D721Med (cell line): Measurements from ENCODE around the gene SLC9A9.

Experiments used
- DNase-seq: peaks from one replicate; pipeline ENCODE4 v3.0.0; 2011; ENCODE audit warnings: low spot score; ENCODE audit not compliant: insufficient read length
- FAIRE-seq: peaks from 2 replicates; lab custom pipeline; 2011; peaks lifted over from hg19 to GRCh38; lab: Jason Lieb, UNC
- TF ChIP-seq, protein P1 (sequence below): IDR thresholded peaks from 2 replicates; pipeline ENCODE4 v1.5.1; 2012; ENCODE audit warnings: mild to moderate bottlenecking, control low read depth; ENCODE audit not compliant: insufficient read depth; ENCODE audit errors: missing control alignments

Gene SLC9A9

DNA sequence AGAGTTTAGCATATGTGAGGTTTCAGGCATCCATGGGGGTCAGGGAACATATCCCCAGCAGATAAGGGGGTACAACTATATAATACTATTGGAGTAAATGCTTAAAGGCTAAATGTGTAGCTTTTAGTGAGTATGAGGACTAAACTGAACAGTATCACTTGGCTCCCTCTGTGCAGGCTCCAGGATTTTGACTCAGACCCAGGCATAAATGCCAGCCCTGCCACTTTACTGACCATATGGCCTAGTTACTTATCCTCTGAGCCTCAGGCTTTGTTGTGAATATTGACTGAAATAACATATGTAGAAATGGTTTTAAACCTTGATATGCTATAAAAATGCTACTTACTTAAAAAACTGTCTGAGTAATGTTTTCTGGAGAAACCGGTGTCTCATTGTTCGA, 577.1 kb downstream of the SLC9A9 start:
- FAIRE-seq, result no peak
- no peak for DNase-seq
- TF ChIP-seq, protein P1, sequence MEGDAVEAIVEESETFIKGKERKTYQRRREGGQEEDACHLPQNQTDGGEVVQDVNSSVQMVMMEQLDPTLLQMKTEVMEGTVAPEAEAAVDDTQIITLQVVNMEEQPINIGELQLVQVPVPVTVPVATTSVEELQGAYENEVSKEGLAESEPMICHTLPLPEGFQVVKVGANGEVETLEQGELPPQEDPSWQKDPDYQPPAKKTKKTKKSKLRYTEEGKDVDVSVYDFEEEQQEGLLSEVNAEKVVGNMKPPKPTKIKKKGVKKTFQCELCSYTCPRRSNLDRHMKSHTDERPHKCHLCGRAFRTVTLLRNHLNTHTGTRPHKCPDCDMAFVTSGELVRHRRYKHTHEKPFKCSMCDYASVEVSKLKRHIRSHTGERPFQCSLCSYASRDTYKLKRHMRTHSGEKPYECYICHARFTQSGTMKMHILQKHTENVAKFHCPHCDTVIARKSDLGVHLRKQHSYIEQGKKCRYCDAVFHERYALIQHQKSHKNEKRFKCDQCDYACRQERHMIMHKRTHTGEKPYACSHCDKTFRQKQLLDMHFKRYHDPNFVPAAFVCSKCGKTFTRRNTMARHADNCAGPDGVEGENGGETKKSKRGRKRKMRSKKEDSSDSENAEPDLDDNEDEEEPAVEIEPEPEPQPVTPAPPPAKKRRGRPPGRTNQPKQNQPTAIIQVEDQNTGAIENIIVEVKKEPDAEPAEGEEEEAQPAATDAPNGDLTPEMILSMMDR, result no peak

- FAIRE-seq (no peak), DNase-seq (no peak)
- TF ChIP-seq, protein P1, result no peak
Measured at GRCh38 chr3:143269741-143270140, 578.5 kb downstream of the SLC9A9 start.

DNA sequence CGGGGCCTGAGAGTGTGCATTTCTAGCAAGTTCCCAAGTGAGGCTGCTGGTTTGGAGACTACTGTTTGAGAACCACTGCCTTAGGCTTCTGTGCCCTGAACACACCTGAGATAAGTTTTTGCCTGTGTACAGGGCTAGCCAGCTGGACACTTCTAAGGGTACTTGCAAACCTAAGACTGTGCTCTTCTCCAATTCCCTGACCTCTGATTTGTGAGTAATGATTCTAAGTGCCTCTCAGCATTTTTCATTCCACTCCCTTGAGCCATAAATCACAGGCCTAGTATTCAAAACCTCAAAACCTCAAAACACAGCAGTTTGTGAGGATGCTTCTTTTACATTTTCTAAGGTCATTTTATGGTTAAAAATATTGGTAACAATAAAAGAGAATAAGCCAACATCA, 580.3 kb downstream of the SLC9A9 start:
- DNase-seq (no peak), FAIRE-seq (no peak)
- TF ChIP-seq, protein P1, result no peak

DNA sequence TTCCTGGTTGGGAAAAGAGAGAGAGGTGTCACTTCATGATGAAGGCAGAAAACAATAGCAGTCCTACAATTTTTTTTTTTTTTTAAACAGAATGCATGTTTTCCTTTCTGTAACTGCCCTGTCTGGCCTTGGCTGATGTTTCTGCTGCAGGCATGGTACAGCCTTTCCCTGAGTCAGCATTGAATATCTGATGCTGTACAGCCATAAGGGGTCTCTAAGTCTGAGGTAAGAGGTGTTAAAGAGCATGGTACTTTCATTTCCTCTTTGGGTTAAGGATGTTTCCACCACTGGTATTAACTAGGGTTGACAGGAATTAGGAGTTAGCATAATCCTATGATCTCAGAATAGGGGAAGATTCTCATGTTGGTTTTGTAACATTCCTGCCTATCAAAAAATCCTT, 581.3 kb downstream of the SLC9A9 start:
- TF ChIP-seq, protein P1, result no peak
- FAIRE-seq, result no peak
- DNase-seq, result peak; percentile 26

DNA sequence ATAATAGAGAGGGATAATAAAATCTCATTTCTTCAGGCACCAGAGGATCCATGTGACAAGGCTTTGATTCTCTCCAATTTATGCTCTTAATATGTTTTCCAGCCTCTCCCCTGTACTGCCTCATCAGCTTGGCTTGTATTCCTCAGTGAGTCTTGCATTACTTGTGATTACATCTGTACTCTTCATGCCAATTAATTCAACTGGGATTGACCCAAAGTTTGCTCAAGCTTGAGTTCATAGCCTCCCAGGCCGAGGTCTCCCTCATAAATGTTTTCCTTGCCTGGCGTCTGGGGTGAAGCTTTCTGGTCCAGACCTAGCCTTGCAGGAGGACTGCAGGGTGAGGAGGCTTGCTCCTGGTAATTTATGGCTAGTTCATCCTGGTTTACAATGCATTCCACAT, 581.8 kb downstream of the SLC9A9 start:
- DNase-seq (no peak), FAIRE-seq (no peak)
- TF ChIP-seq, protein P1, result no peak

- FAIRE-seq, result no peak
- TF ChIP-seq, protein P1, result no peak
- DNase-seq, result no peak
Measured at GRCh38 chr3:143265501-143266070, 582.7 kb downstream of the SLC9A9 start.

DNA sequence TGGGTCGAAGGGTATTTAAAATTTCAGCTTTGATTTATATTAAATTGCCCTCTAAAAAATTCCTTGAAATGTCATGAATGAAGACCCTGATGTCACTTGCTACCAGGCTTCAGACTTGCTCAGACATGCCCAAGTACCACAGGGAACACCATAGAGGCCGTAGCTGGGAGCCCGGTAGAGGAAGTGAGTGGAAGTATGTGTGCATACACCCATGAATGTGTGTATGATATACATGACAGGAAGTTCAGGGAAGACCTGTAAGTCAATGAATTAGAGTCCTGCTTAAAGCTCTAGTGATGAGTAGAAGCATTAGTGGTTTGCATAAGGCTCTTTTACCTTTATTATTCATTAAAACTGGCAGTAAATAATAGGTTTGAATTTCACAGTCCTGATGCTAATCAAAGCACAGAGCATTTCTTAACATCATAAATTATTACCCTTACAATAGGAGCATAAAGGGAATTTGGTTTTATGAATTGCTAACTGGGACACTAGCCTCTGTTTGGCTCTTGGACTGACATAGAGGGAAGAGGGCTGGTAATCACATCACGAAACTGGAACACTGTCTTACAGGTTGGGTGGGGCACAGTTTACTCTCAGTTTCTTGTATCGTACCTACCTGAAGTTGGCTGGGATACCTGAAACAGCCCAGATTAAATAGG, 584.3 kb downstream of the SLC9A9 start:
- DNase-seq, result no peak
- TF ChIP-seq, protein P1, result no peak
- FAIRE-seq, result no peak
